Germinal center (tissue), 1 donor: ENCODE results near the gene ARL15.

Source experiments
- DNase-seq: peaks from one replicate; pipeline ENCODE4 v3.0.0; 2012; ENCODE audit warnings: mixed read lengths, low spot score

Gene ARL15

GRCh38 chr5:54243483-54244080 lies 66.8 kb downstream of the ARL15 start:
- DNase-seq = no peak

- no peak for DNase-seq
Measured at GRCh38 chr5:54242297-54242696, 68.1 kb downstream of the ARL15 start.

GRCh38 chr5:54234304-54234933 lies 76.0 kb downstream of the ARL15 start:
- DNase-seq = peak; percentile 11

GRCh38 chr5:54230936-54231685 lies 79.3 kb downstream of the ARL15 start:
- no peak for DNase-seq

GRCh38 chr5:54229041-54229780 lies 81.2 kb downstream of the ARL15 start:
- DNase-seq = peak; percentile 55

- DNase-seq = no peak
Measured at GRCh38 chr5:54227759-54228158, 82.6 kb downstream of the ARL15 start.

- no peak for DNase-seq
Measured at GRCh38 chr5:54227109-54227508, 83.3 kb downstream of the ARL15 start.

GRCh38 chr5:54226215-54226614 lies 84.2 kb downstream of the ARL15 start:
- DNase-seq = no peak

GRCh38 chr5:54224103-54224826 lies 86.1 kb downstream of the ARL15 start:
- DNase-seq = no peak

- DNase-seq = no peak
Measured at GRCh38 chr5:54222336-54222735, 88.0 kb downstream of the ARL15 start.

- no peak for DNase-seq
Measured at GRCh38 chr5:54221135-54221534, 89.2 kb downstream of the ARL15 start.

GRCh38 chr5:54220230-54221040 lies 89.9 kb downstream of the ARL15 start:
- DNase-seq = no peak

- peak; percentile 35 for DNase-seq
Measured at GRCh38 chr5:54217826-54218503, 92.4 kb downstream of the ARL15 start.

GRCh38 chr5:54215233-54215736 lies 95.1 kb downstream of the ARL15 start:
- DNase-seq = no peak

GRCh38 chr5:54214722-54215121 lies 95.7 kb downstream of the ARL15 start:
- DNase-seq = no peak

GRCh38 chr5:54212331-54212730 lies 98.0 kb downstream of the ARL15 start:
- no peak for DNase-seq

GRCh38 chr5:54211912-54212311 lies 98.5 kb downstream of the ARL15 start:
- no peak for DNase-seq

- DNase-seq = no peak
Measured at GRCh38 chr5:54207566-54207965, 102.8 kb downstream of the ARL15 start.

GRCh38 chr5:54206580-54207229 lies 103.7 kb downstream of the ARL15 start:
- no peak for DNase-seq

GRCh38 chr5:54205918-54206317 lies 104.5 kb downstream of the ARL15 start:
- no peak for DNase-seq
